Hepatic stellate cell (primary cell): ENCODE data around the gene DYNC2LI1.

ENCODE experiments used
- DNase-seq: peaks from one replicate; pipeline ENCODE4 v3.0.0; 2011; ENCODE audit warnings: low spot score

The DYNC2LI1 gene

DNA sequence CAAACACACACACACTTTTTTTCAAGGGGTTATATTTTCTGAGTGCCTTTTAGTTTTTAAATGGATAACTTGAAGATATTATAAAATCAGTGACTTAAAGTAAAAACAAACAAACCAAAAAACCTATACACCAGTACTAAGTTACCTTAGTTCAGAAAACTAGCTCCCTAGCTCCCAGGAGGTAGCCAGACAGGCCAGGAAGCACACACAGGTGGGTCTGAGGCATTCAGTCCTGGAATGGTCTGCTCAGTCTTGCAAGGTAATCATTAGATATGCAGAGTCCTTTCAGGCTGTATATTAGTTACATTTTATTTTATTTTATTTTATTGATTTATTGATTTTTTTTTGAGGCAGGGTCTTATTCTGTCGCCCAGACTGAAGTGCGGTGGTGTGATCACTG lies 10.7 kb upstream of the DYNC2LI1 start:
- DNase-seq: no peak

DNA sequence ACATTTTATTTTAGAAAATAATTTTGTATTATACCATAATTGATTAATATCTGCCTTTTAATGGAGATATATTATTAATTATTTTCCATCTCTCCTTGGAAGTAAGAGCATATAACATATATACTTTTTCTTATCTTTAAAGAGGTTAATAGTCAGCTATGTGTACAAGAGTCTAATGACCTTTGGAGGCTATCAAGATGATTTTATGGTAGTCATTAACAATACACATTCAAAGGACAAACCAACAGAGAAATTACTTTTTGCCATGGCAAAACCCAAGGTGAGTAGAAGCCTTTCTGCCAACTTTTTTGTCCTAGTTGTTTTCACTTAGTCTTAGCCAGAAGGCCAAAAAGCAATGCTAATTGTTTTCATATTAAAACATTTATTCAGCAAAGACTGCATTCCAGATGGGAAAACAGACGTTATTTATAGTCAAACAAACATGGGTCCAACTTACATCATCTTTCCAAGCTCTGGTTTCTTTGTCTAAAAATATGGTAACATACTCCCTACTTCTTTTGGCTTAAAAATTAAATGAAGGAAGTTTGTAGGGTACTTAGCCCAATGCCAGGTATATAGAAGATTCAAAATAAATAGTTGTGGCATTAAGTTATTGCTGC lies 9.6 kb upstream of the DYNC2LI1 start:
- no peak for DNase-seq

DNA sequence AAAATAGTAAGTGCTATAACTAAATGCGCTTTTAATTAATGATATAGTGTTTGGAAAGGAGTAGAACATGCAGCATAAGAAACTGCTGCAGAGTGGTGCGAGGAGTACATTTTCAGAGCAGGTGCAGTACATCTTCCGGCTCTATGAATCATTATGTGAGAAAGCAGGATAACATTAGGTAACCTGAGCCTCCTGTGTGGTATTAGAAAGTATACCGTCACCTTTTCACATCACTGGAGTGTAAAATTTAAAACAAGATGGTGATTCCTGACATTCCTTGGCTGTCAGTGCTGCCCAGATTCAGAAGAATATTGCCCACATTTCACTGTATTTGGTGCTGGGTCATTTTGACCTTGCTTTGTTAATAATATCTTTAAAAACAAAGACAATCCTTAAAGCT lies 7.8 kb upstream of the DYNC2LI1 start:
- DNase-seq: no peak

DNA sequence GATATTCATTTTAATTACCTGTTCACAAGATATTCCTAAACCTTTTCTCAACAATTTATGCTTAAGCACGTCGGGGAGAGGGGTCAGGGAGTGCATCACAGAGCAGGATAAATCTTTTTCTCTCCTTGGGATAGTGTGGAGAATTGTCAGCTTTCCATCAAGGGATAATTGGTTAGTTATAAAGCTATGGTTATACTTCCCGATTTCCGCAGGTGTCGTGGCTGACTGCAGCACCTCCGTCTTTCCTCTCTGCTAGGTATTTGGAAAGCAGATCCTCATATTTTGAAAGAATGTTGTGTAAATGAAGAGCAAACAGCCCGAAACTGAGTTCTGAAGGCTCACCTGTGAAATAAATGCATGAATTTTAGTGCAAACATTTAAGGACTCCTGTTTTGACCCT lies 778 bp downstream of the DYNC2LI1 start:
- DNase-seq: no peak

DNA sequence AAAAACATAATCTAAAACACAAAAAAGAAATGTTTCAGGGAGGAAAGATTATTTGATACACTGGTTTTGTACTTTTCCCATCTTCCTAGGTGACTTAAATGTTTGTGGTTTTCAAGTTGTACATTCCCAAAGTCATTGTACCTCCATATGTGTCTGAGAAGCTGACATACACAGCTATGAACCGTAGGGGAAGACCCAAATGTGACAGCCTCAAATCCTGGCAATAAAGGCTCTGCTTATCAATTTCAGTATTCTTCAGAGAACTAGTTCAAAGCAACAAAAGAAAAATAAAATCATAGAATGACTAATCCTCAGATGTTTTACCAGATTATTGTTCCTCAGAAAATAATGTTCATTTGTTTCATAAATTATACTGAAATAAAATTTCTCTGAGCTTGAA lies 2.5 kb downstream of the DYNC2LI1 start:
- no peak for DNase-seq

DNA sequence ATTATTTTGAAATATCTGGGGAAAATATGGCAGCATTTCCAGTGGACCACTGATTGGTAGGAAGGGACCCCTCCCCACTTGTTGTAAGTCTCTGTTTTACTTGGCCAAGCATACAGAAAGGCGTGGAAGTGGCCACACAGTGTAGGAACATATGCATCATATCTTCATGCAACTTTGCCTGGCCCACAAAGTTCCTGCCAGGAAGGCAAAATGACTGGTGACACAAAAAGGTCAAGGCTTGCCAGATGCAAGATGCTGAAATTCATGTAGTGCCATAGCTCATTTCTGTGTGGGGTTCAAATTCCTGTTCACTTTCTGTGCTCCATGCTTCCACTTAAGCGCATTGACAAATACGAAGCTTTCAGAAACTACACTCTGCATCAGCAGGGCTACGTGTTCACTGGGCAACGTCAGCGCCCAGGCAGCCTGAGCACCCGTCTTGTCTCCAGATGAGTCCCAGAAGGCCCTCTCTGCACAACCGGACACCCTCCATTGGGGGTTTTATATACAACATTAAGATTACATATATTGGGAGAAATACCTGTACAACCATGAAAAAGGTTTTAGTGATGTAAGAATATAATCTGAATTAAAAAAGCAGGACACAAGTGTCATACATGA lies 3.6 kb downstream of the DYNC2LI1 start:
- no peak for DNase-seq

DNA sequence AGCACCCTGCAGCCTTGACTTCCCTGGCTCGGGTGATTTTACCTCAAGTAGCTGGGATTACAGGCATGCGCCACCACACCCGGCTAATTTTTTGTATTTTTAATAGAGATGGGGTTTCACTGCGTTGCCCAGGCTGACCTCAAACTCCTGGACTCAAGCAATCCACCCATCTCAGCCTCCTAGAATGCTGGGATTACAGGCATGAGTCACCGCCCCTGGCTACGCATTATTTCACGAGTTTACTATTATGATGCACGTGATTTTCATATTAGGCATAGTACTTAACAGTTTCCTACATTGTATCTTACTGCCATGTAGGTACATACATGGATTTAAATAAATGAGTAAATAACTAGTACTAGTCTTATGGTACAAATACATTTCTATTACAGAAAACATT lies 4.4 kb downstream of the DYNC2LI1 start:
- no peak for DNase-seq

DNA sequence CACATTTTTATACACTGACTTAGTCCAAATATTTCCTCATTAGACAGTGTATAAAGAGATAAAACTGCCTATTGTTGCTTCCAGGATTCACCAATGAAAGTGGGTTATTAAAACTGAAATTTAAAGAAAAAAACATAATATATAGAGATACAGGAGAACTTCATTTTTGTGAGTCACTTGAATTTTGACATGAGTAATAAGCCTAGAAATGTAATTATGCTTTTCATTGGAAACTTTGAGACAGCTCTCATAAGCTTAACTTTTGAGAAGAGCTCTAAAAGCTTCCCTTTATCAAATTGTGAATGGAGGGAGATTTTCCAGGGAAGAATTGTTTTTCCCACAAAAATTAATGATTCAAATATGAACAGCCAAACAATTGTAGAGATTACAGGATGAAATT lies 14.1 kb downstream of the DYNC2LI1 start:
- no peak for DNase-seq

DNA sequence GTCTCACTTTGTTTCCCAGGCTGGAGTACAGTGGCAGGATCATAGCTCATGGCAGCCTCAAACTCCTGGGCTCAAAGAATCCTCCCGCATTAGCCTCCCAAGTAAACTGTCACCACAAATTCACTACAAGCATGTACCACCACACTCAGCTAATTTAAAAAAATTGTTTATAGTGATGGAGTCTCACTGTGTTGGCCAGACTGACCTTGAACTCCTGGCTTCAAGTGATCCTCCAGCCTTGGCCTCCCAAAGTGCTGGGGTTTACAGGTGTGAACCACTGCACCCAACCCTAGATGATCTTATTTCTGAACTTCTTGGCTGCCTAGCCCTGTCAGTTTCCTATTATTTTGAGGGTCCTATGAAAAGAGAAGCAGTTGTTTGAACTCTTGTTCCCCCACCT lies 14.8 kb downstream of the DYNC2LI1 start:
- DNase-seq: no peak

DNA sequence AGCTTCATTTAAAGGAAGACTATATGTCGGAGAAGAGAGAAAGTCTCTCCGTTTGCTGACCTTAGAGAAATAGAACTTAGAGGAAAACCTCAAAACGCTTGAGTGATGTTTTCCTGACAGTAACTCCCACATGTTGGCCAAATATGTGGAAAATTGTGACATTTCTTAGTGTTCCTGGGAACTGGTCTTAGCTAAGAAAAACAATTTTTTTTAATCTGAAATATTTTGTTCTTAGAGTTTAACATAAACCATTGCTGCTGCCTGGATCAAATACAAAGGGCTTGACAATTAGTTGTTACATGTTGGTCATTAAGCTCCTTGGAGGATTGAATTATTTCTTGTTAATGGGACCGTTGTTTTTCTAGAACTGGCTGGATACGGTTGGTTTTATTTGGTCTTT lies 16.3 kb downstream of the DYNC2LI1 start:
- DNase-seq: peak; percentile 5

DNA sequence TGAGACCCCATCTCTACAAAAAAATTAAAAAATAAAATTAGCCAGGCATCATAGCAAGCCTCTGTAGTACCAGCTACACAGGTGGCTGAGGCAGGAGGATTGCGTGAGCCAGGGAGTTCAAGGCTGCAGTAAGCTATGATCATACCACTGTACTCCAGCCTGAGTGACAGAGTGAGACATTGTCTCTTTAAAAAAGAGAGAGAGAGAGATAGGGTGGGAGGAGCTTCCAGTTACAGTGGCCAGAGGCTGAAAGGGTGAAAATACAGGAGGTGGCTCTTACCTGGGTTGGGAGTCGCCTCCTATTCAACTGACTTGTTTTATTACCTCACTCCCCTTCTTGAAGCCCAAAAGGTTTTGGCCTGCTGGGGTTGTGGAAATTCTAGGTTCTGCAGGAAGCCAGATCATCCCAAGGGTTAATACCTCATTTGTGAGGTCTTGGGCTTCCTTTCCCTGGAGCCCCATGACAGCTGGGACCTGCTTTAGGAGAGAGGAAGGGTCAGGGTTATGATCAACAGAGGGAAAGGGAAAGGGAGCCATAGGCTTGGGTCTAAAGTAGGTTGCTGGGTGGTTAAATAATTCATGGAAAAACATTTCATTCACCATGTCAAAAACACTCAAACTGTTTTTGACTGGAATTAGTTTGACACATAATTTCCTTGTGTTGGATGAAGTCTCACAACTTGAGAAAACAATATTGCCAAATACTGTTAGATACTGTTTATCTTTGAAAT lies 17.4 kb downstream of the DYNC2LI1 start:
- no peak for DNase-seq

DNA sequence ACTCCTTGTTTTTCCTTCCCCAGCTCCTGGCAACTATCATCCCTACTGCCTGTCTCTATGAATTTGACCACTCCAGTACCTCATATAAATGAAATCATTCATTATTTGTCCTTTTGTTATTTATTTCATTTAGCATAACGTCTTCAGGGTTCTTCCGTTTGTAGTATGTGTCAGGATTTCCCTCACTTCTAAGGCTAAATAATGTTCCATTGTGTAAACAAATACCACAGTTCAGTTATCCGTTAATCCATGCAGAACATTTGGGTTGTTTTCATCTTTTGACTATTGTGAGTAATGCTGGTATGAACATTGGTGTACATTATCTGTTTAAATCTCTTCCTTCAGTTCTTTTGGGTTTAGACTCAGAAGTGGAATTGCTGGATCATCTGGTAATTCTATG lies 18.8 kb downstream of the DYNC2LI1 start:
- no peak for DNase-seq

DNA sequence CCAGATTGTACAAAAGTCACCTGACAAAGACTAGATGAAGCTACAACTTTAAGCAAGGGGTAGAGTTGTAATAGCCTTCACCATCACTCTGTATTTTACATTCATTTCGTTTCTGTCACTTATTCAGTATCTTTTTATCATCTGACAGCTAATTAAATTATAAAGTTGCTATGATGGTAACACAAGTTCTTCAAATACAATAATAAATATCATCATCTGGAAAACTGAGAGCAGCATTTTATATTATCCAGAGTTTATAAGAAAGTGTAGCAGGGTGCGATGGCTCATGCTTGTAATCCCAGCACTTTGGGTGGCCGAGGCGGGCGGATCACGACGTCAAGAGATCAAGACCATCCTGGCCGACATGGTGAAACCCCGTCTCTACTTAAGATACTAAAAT lies 21.1 kb downstream of the DYNC2LI1 start:
- no peak for DNase-seq

DNA sequence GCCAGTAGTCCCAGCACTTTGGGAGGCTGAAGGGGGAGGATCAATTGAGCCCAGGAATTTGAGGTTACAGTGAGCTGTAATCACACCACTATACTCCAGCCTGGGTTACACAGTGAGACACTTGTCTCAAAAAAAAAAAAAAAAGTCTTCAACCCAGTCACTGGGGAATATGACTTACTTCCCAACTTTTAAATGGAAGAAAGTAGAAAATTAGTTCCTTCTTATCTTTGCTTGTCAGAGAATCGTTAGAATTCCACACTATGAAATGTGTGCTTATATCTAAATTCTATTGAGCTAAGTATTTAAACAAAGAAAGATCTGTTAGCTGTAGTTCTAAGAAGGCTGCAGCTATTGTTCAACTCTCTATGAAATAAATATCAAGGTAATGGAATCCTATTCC lies 22.4 kb downstream of the DYNC2LI1 start:
- DNase-seq: no peak

DNA sequence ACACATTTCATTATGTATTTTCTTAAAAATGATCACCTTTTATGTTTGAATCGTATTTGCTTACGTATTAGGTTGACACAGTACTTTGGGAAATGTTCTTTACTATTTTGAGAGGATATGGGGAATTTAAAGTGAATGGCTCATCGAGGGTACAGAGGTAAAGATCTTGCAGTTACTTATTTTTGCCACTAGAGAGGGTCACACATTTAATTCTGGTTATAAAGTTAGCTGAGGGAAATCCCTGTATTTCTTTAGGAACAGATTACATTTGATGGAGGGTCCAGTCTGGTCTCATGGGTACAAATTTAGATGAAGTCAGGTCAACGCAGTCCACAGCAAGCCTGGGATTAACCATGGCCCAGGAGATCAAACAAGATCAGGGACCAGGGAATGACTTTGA lies 24.5 kb downstream of the DYNC2LI1 start:
- no peak for DNase-seq

DNA sequence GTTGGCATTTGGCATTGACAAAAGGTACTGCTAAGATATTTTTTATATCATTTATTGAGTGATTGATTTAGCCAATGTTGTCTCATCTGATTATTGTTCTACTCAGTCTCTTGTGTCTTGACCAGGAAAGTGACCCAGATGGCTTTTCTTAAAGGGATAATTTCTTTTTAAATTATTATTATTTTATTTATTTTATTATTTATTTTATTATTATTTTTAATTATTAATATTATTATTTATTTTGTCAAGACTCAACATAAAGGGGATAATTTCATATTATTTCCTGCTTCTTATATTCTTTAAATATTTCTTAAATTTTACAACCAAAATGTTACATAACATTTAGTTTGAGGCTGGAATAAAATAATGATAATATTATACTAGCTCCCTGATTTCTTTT lies 27.1 kb downstream of the DYNC2LI1 start:
- DNase-seq: no peak

DNA sequence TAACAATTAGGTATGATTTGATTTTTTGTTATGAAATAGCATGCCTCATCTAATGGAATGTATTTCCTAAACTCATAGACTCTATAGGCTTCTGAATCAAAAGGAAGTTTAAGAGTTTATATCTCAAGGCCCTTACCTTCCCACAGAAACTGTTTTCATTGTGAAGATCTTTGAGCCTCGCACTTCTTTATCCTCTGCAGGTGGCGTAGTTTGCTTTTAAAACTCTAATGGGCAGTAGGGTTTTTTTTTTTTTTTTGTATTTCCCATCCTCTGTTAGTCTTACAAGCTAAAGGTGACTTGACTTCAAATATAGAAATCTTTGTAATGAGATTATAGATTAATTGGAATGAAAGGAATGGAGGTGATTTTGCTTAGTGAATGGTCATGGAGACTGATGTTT lies 28.3 kb downstream of the DYNC2LI1 start:
- DNase-seq: no peak

DNA sequence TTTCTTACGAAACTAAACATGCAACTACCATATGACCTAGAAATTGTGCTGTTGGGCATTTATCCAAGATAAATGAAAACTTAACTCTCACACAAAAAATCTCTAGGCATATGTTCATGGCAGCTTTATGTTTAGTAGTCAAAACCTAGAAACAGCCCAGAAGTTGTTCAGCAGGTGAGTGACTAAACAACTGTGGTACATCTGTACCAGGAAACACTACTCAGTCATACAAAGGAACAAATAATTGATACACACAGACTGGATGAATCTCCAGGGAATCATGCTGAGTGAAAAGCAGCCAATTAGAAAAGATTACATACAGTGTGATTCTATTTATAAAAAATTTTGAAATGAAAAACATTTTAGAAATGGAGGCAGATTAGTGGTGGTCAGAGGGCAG lies 29.3 kb downstream of the DYNC2LI1 start:
- no peak for DNase-seq

DNA sequence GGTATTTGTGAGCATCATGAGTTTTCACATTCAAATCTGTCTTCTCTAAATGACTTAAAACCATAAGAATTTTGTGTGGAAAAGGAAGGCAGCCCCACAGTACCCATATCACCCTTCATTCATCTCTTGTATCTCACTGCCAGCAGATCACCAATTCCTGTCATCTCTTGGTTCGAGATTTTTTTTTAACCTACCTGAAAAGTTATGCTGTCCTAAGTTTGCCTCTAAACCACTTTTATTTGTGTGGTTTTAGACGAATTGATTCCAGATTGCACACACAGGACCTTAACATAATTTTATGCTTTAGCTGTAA lies 32.8 kb downstream of the DYNC2LI1 start:
- DNase-seq: no peak

DNA sequence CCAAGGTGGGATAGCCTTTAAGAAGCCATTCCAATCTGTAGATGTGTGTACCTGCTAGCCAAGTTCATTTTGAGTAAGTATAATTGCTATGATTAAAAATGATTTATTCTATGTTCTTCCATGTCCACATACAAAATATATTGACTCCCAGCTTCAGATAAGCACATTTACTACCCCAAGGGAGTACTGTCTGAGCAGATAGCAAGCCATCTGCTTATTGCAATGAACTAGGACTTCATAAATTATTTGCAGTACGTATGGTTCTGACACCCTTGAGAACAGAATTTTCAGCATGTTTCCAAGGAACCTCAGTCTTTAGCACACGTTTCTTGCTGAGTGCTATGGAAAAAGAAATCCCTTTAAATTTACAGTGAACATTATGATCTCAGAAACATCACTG lies 36.6 kb downstream of the DYNC2LI1 start:
- DNase-seq: no peak

DNA sequence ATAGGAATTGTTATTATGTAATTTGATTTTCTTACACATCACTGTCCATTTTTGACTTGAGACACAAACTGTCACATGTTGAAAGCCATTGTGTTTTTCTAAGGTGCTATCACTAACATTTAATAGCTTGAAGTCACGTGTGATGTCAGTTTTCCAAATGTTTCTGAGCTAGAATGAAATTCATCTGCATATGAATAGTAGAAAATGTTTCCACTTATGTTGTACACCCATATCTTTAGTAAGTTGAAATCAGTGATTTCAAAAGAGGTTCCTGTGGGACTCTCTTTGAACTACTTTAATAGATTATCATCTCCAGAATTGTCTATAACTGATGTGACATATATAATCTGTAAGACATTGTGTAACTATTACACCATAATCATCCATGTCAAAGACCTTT lies 37.0 kb downstream of the DYNC2LI1 start:
- no peak for DNase-seq

DNA sequence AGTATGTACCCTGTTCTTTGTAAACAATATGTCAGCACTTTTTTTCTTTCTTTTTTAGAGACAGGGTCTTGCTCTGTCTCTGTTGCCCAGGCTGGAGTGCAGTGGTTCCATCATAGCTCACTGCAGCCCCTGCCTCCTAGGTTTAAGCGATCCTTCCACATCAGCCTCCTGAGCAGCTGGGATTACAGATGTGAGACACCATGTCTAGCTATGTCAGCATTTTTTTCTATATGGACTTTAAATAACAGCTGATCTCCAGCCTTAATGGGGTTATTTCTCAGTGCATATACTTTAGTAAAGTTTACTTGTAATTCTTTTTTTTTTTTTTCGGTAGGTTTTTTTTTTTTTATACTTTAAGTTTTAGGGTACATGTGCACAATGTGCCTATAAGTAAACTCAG lies 38.2 kb downstream of the DYNC2LI1 start:
- DNase-seq: no peak

DNA sequence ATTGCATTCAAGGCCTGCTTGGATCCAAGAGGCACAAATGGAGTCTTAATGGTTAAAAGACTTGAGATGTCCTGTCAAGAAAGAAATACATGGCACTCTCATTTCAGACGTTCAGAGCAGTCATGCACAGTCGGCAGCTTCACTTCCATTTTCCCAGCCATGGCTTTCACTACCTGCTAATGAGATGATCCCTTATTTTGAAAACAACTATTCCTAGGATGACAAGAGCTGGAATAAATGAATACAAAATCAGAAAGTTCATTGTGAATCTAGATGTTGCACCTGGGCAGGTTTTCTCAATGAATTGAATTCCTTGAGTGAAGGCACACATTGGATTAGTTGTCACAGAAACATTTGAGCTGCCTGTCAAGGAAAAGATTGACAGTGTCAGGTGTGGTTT lies 39.1 kb downstream of the DYNC2LI1 start:
- no peak for DNase-seq

DNA sequence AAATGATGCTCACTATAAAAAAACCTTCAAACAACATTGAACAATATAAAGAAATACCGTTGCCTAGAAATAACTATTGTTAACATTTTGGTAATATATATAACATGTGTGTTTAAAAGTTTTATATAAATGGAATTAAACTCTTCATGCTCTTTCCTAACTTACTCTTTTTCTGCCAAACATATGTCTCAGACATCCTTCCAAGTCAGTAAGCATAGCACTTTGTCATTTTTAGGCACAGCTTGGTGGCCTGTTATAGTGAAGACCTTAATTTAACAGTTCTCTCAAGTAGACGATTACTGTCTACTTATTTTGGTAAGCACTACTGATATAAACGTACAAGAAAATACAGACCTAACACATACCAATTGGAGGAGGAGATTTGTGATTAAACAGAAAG lies 40.9 kb downstream of the DYNC2LI1 start:
- DNase-seq: no peak
